Measurements from ENCODE around the gene GPR158. TPM values are rescaled to one million over a fixed set of nuclear protein-coding genes. Genes with fewer than 3 reads are reported as not detected.

Gene GPR158
- total and polyA plus RNA-seq, 4 donors = 0.02 to 0.97 TPM; not detected in 2

DNA sequence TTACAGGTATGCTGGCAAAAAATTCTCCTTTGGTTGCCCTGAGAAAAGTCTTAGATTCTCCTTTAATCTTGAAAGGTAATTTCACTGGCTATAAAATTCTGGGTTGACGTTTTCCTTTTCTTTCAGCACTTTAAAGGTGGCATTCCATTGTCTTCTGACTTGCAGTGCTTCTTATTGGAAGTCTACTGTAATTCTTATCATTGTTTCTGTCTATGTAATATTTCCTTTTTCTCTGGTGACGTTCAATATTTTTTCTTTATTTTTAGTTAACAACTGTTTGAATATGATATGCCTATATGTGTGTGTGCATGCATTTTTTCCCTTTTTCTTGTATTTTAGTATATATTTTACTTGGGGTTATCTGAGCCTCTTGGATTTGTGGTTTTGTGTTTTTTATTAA, 111.0 kb downstream of the GPR158 start:
- 73 to 75% methylated on average over 2 of the region's 2 CpGs for WGBS, 2 donors
- no peak overlapping the region for H3K27ac ChIP-seq (ENCODE audit: low read depth in 1 of 2, low read length in 1 of 2)
- H3K36me3 ChIP-seq (ENCODE audit: control insufficient read depth in 4 of 4, insufficient read depth in 4 of 4, low read length in 4 of 4) = no peaks in the 10 kb centered on the region
- no peak overlapping the region for H3K4me3 ChIP-seq
- TF ChIP-seq, protein P1, sequence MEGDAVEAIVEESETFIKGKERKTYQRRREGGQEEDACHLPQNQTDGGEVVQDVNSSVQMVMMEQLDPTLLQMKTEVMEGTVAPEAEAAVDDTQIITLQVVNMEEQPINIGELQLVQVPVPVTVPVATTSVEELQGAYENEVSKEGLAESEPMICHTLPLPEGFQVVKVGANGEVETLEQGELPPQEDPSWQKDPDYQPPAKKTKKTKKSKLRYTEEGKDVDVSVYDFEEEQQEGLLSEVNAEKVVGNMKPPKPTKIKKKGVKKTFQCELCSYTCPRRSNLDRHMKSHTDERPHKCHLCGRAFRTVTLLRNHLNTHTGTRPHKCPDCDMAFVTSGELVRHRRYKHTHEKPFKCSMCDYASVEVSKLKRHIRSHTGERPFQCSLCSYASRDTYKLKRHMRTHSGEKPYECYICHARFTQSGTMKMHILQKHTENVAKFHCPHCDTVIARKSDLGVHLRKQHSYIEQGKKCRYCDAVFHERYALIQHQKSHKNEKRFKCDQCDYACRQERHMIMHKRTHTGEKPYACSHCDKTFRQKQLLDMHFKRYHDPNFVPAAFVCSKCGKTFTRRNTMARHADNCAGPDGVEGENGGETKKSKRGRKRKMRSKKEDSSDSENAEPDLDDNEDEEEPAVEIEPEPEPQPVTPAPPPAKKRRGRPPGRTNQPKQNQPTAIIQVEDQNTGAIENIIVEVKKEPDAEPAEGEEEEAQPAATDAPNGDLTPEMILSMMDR (IDR thresholded peaks at IDR 0.05; ENCODE audit: control extremely low read depth, extremely low read depth) = no peak
- H3K9me3 ChIP-seq (ENCODE audit: control insufficient read depth in 4 of 4, insufficient read depth in 3 of 4, low read length in 3 of 4) = no peaks in the 10 kb centered on the region
- no peaks in the 10 kb centered on the region for H3K27me3 ChIP-seq (ENCODE audit: control insufficient read depth in 3 of 3, insufficient read depth in 3 of 3, low read length in 2 of 3)
- H3K9ac ChIP-seq (ENCODE audit: insufficient read depth in 1 of 2, low read length in 2 of 2) = no peak overlapping the region
- no peaks in the 10 kb centered on the region for H3K4me1 ChIP-seq (ENCODE audit: control insufficient read depth in 5 of 5, insufficient read depth in 5 of 5, low read length in 5 of 5)
- no peak for DNase-seq
- no peak for ATAC-seq (ENCODE audit: insufficient read depth, low FRiP score)

DNA sequence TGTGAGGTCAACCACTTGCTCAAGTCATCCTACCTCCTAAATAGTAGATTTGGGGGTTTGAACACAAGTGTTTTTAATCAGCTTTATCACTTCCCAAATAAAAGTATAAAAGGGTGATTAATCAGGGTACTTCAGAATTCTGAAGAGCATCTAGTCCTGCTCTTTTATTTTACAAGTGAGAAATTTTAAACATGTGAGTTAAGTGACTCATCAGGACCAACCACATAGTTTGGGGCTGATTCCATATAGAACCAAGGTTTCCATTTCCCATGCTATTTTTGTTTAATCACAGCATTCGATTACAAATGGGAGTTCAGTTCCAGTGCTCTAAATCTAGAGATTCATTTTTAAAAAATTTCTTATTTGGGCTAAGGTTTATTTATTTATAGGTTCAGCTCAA, 113.4 kb downstream of the GPR158 start:
- Histone ChIP-seq H3K27ac (ENCODE audit: low read depth in 1 of 2, low read length in 1 of 2) (no peak overlapping the region), H3K4me1 (ENCODE audit: control insufficient read depth in 5 of 5, insufficient read depth in 5 of 5, low read length in 5 of 5) (no peaks in the 10 kb centered on the region), H3K4me3 (no peak overlapping the region), H3K9me3 (ENCODE audit: control insufficient read depth in 4 of 4, insufficient read depth in 3 of 4, low read length in 3 of 4) (no peaks in the 10 kb centered on the region), H3K9ac (ENCODE audit: insufficient read depth in 1 of 2, low read length in 2 of 2) (no peak overlapping the region), H3K27me3 (ENCODE audit: control insufficient read depth in 3 of 3, insufficient read depth in 3 of 3, low read length in 2 of 3) (no peaks in the 10 kb centered on the region), H3K36me3 (ENCODE audit: control insufficient read depth in 4 of 4, insufficient read depth in 4 of 4, low read length in 4 of 4) (no peaks in the 10 kb centered on the region)
- WGBS, 2 donors = 74 to 76% methylated on average over 1 of the region's 1 CpG
- ATAC-seq (ENCODE audit: insufficient read depth, low FRiP score) = no peak
- TF ChIP-seq, protein P1 (IDR thresholded peaks at IDR 0.05; ENCODE audit: control extremely low read depth, extremely low read depth) = no peak
- no peak for DNase-seq

DNA sequence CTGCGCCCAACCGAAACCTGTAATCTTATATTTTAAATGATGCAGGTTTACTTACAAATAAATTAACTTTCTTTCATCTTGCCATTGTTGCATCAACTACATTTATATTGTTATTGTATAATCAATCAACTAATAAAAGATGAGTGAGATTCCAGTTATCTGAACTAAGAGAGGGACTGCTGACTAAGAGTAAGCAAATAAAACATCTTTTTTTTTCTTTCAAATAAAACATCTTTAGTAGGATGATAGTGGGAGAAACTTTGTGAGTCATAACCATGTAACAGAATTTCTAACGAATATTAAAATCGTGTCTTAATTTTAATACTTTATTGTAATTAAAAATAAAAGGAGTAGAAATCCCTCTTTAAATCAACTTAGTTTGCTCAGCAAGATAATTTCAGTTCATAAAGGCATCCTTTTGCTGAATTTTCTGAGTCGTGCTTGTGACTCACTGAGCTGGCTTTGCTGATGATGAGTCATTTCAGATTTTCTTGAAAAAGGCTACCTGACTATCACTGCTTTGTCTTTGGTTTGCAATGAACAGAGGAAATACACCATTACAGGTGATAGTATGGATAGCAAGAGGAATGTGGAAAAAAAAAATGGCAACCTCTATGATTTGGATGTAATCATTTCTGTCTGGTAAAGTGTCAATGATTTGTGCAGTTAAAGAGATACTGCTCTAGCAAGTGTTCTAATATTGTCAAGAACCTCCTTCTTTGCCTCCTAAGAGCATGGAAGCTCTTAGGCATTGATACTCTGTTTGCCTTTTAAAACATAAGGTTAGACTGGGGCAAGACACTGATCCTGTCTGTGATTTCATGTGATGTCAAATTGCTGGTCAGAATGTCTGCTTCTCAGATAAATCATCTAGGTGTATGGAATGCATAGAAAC, 119.5 kb downstream of the GPR158 start:
- Histone ChIP-seq H3K36me3 (ENCODE audit: control insufficient read depth in 4 of 4, insufficient read depth in 4 of 4, low read length in 4 of 4) (no peaks in the 10 kb centered on the region), H3K9me3 (ENCODE audit: control insufficient read depth in 4 of 4, insufficient read depth in 3 of 4, low read length in 3 of 4) (no peaks in the 10 kb centered on the region), H3K4me1 (ENCODE audit: control insufficient read depth in 5 of 5, insufficient read depth in 5 of 5, low read length in 5 of 5) (no peaks in the 10 kb centered on the region), H3K9ac (ENCODE audit: insufficient read depth in 1 of 2, low read length in 2 of 2) (no peak overlapping the region), H3K4me3 (no peak overlapping the region), H3K27me3 (ENCODE audit: control insufficient read depth in 3 of 3, insufficient read depth in 3 of 3, low read length in 2 of 3) (no peaks in the 10 kb centered on the region), H3K27ac (ENCODE audit: low read depth in 1 of 2, low read length in 1 of 2) (no peak overlapping the region)
- DNase-seq = no peak
- 92 to 93% methylated on average over 5 of the region's 5 CpGs for WGBS, 2 donors
- TF ChIP-seq, protein P1 (IDR thresholded peaks at IDR 0.05; ENCODE audit: control extremely low read depth, extremely low read depth) = no peak
- ATAC-seq (ENCODE audit: insufficient read depth, low FRiP score) = no peak

All from lung (tissue), 12 donors.